ENCODE results near the gene TAF11L5.
"Not testable (repeated sequence)": the region's sequence is repeated elsewhere in the genome, so short reads cannot be mapped to it uniquely, and the experiment has no call there.

The TAF11L5 gene

DNA sequence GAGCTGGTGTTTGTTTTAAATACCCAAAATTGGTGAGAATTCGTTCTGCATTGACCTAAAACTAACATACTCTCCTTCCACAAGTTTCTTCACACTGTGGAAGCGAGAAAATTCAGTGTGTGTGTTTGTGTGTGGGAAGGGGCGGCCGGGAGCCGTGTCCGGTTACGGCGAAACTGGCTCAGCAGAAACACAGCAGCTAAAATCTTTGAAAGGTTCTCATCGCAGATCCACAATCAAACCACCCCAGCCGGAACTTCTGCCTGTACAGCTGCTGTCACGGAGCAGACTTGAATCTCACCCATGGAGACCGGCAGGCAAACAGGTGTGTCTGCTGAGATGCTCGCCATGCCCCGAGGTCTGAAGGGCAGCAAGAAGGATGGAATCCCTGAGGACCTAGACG, at the start of gene TAF11L5:
TAF11L5 (plus strand) TSS at position 301 of the 400 bp plus-strand sequence.
- H3K4me1 ChIP-seq (ENCODE audit: control insufficient read depth in 1 of 2, insufficient read depth in 2 of 2, low read length in 2 of 2); H3K27me3 ChIP-seq (ENCODE audit: low read depth, low read length); H3K36me3 ChIP-seq (ENCODE audit: control insufficient read depth in 1 of 2, insufficient read depth in 2 of 2, low read length in 2 of 2); H3K4me3 ChIP-seq (ENCODE audit: low read depth in 1 of 2, low read length in 2 of 2); H3K9me3 ChIP-seq (ENCODE audit: control insufficient read depth in 1 of 2, low read length in 2 of 2); H3K27ac ChIP-seq (ENCODE audit: low read length): not testable (repeated sequence)

DNA sequence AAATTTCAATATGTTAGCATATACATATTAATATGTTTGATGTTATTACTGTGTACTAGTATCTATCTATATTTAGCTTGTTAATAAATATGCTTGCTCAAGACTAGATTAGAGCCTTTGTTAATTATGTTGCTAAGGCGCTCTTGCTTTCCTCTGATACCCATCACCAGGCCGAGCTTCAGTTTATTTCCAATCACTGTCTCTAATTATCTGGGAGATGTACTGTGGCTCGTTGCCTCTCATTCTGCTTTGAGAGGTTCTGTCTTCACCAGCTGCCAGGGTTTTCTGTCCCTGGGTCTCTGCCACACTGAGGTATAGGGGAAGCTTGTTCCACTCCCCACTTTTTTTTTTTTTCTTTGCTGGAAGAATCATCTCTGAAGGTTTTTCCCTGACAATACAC, 48.0 kb upstream of the TAF11L5 start:
- Histone ChIP-seq H3K9me3 (ENCODE audit: control insufficient read depth in 1 of 2, low read length in 2 of 2) (no peaks in the 10 kb centered on the region), H3K4me3 (ENCODE audit: low read depth in 1 of 2, low read length in 2 of 2) (no peak overlapping the region), H3K27ac (ENCODE audit: low read length) (no peak overlapping the region), H3K36me3 (ENCODE audit: control insufficient read depth in 1 of 2, insufficient read depth in 2 of 2, low read length in 2 of 2) (no peaks in the 10 kb centered on the region), H3K27me3 (ENCODE audit: low read depth, low read length) (no peaks in the 10 kb centered on the region), H3K4me1 (ENCODE audit: control insufficient read depth in 1 of 2, insufficient read depth in 2 of 2, low read length in 2 of 2) (no peaks in the 10 kb centered on the region)

DNA sequence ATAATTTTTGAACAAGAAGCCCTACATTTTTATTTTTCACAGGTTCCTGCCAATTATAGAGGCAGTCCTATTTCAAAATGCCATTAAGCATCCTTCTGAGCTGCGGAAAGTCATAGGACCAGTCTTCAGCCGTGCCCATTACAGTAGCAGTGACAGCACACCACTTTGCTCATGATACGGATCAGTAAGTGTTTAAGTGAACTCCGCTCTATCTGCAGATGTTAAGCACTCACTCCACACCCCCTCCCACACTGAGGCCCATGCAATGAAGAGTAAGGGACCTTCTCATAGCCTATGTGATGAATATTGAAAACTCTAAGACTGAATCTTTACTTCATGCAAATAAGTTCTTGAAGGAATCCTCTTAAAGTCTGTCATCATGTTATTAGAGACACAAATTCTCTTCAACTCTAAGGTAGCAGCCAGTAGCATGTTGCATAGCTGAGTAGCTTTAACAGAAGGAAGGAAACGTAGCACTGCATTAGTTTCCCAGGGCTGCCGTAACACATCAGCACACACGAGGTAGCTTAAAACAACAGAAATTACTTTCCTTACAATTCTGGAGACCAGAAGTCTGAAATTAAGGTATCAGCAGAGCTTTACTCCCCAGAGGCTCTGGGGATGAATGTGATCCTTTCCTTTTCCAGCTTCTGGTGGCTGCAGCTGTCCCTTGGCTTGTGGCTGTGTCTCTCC, 47.3 kb upstream of the TAF11L5 start:
- H3K36me3 ChIP-seq (ENCODE audit: control insufficient read depth in 1 of 2, insufficient read depth in 2 of 2, low read length in 2 of 2), result no peaks in the 10 kb centered on the region
- no peak overlapping the region for H3K27ac ChIP-seq (ENCODE audit: low read length)
- no peak overlapping the region for H3K4me3 ChIP-seq (ENCODE audit: low read depth in 1 of 2, low read length in 2 of 2)
- no peaks in the 10 kb centered on the region for H3K4me1 ChIP-seq (ENCODE audit: control insufficient read depth in 1 of 2, insufficient read depth in 2 of 2, low read length in 2 of 2)
- H3K9me3 ChIP-seq (ENCODE audit: control insufficient read depth in 1 of 2, low read length in 2 of 2), result no peaks in the 10 kb centered on the region
- no peaks in the 10 kb centered on the region for H3K27me3 ChIP-seq (ENCODE audit: low read depth, low read length)

DNA sequence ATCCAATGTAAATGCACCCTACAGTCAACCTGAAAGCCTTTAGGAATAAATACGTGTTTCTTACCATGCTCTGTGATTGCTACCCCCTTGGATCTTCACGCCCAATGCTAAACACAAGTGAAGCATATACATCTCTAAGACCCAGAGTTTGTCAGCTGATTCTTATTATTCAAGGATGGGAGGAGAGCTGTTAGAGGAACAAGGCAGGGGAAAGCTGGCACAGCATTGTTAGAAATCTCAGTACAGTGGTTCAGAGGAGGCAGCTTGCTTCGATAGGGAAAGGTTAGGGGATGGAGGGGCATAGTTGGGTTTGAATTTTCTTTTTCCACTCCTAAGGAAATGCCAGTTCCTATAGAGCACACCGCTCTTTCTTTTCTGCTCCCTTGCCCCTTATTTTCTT, 43.7 kb upstream of the TAF11L5 start:
- Histone ChIP-seq H3K27me3 (ENCODE audit: low read depth, low read length) (no peaks in the 10 kb centered on the region), H3K9me3 (ENCODE audit: control insufficient read depth in 1 of 2, low read length in 2 of 2) (no peaks in the 10 kb centered on the region), H3K27ac (ENCODE audit: low read length) (no peak overlapping the region), H3K4me3 (ENCODE audit: low read depth in 1 of 2, low read length in 2 of 2) (no peak overlapping the region), H3K36me3 (ENCODE audit: control insufficient read depth in 1 of 2, insufficient read depth in 2 of 2, low read length in 2 of 2) (no peaks in the 10 kb centered on the region), H3K4me1 (ENCODE audit: control insufficient read depth in 1 of 2, insufficient read depth in 2 of 2, low read length in 2 of 2) (no peaks in the 10 kb centered on the region)

DNA sequence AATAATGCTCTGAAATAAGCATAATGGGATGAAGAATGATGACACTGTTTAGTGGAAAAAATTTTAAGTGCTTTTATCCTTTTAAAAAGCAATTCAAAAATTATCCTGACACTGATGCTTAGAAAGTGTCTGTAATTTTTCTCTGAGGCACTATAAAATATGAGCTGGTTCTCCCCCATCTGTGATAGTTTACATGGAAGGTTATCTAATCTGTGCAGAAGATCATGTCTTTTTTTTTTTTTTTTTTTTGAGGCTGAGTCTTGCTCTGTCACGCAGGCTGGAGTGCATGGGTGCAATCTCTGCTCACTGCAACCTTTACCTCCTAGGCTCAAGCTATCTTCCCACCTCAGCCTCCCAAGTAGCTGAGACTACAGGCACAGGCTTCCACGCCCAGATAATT, 42.2 kb upstream of the TAF11L5 start:
- no peaks in the 10 kb centered on the region for H3K9me3 ChIP-seq (ENCODE audit: control insufficient read depth in 1 of 2, low read length in 2 of 2)
- H3K4me1 ChIP-seq (ENCODE audit: control insufficient read depth in 1 of 2, insufficient read depth in 2 of 2, low read length in 2 of 2), result no peaks in the 10 kb centered on the region
- no peaks in the 10 kb centered on the region for H3K27me3 ChIP-seq (ENCODE audit: low read depth, low read length)
- no peak overlapping the region for H3K4me3 ChIP-seq (ENCODE audit: low read depth in 1 of 2, low read length in 2 of 2)
- no peaks in the 10 kb centered on the region for H3K36me3 ChIP-seq (ENCODE audit: control insufficient read depth in 1 of 2, insufficient read depth in 2 of 2, low read length in 2 of 2)
- H3K27ac ChIP-seq (ENCODE audit: low read length), result no peak overlapping the region

DNA sequence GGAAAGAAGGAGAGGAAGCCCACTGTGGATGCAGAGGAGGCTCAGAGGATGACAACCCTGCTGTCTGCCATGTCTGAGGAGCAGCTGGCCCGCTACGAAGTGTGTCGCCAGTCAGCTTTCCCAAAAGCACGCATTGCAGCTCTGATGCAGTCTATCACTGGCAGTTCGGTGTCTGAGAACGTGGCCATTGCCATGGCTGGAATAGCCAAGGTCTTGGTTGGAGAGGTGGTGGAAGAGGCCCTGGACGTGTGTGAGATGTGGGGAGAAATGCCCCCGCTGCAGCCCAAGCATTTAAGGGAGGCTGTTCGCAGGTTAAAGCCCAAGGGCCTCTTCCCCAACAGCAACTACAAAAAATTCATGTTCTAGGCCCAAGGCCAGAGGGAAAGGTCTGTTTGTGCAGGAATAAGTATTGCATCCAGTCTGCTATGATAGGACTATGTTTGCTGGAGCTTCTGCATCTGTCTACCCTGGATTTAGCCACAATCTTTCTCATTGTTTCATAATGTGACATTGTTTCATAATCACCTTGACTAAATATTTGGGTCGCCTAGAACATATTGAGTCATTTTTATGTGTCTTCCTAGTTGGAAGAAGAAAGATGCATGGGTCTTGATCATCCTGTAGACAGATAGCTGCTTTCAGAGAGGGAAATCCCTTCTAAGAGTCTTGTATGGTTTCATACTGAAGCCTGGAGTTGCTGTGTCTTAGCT, 38.4 kb upstream of the TAF11L5 start:
- not testable (repeated sequence) for H3K36me3 ChIP-seq (ENCODE audit: control insufficient read depth in 1 of 2, insufficient read depth in 2 of 2, low read length in 2 of 2); H3K27me3 ChIP-seq (ENCODE audit: low read depth, low read length); H3K27ac ChIP-seq (ENCODE audit: low read length); H3K4me1 ChIP-seq (ENCODE audit: control insufficient read depth in 1 of 2, insufficient read depth in 2 of 2, low read length in 2 of 2); H3K4me3 ChIP-seq (ENCODE audit: low read depth in 1 of 2, low read length in 2 of 2); H3K9me3 ChIP-seq (ENCODE audit: control insufficient read depth in 1 of 2, low read length in 2 of 2)

DNA sequence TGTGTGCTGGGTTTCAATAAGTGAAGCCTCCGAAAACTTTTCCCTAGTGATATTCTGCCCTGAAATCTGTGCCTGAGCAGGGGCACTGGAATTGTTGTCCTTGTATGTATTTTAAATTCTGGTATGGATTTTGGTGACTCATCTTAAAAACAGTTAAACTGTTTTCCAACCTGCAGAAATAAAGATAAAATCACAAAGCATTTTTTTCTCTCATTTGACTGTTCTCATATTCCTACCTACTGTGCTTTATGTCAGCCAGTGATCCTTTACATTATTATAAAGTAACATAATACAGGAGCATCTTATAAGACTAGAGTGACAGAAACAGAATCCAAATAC, 37.9 kb upstream of the TAF11L5 start:
- Histone ChIP-seq H3K27ac (ENCODE audit: low read length) (no peak overlapping the region), H3K9me3 (ENCODE audit: control insufficient read depth in 1 of 2, low read length in 2 of 2) (peaks cover 0 to 3% of the 10 kb centered on the region in 2 donors)

DNA sequence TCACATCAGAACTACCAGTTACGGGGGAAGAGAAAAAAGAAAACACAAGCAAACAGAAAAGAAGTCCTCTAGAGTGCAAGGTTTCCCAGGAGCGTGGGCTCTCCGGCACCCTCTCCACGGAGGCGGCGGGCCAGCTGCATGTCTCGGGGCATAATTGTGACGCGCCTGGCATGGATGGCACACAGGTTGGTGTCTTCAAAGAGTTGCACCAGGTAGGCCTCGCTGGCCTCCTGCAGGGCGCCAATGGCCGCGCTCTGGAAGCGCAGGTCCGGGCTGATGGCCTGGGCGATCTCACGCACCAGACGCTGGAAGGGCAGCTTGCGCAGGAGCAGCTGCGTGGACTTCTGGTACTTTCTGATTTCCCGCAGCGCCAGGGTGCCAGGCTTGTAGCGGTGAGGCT, 33.8 kb upstream of the TAF11L5 start:
- H3K27me3 ChIP-seq (ENCODE audit: low read depth, low read length); H3K9me3 ChIP-seq (ENCODE audit: control insufficient read depth in 1 of 2, low read length in 2 of 2); H3K4me3 ChIP-seq (ENCODE audit: low read depth in 1 of 2, low read length in 2 of 2); H3K4me1 ChIP-seq (ENCODE audit: control insufficient read depth in 1 of 2, insufficient read depth in 2 of 2, low read length in 2 of 2); H3K27ac ChIP-seq (ENCODE audit: low read length); H3K36me3 ChIP-seq (ENCODE audit: control insufficient read depth in 1 of 2, insufficient read depth in 2 of 2, low read length in 2 of 2): not testable (repeated sequence)

More for the DNA sequence above, 37.9 kb upstream of the TAF11L5 start:
- no peak overlapping the region for H3K4me3 ChIP-seq (ENCODE audit: low read depth in 1 of 2, low read length in 2 of 2)
- H3K36me3 ChIP-seq (ENCODE audit: control insufficient read depth in 1 of 2, insufficient read depth in 2 of 2, low read length in 2 of 2), result no peaks in the 10 kb centered on the region
- H3K27me3 ChIP-seq (ENCODE audit: low read depth, low read length), result no peaks in the 10 kb centered on the region
- no peaks in the 10 kb centered on the region for H3K4me1 ChIP-seq (ENCODE audit: control insufficient read depth in 1 of 2, insufficient read depth in 2 of 2, low read length in 2 of 2)

DNA sequence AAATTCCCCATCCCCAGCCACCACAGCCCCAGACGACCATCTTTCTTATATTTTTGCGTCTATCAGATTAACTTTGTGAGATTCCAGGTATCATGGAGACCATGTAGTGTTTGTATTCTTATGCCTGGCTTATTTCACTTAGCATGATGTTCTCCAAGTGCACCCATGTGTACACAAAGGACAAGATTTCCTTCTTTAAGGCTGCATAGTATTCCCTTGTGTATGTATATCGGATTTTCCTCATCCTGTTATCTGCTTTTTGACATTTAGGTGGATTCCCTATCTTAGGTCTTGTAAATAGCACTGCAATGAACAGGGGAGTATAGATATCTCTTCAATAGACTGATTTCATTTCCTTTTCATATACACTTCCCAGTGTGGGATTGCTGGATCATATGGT, 32.3 kb upstream of the TAF11L5 start:
- peaks cover 0 to 3% of the 10 kb centered on the region in 2 donors for H3K9me3 ChIP-seq (ENCODE audit: control insufficient read depth in 1 of 2, low read length in 2 of 2)
- H3K36me3 ChIP-seq (ENCODE audit: control insufficient read depth in 1 of 2, insufficient read depth in 2 of 2, low read length in 2 of 2), result no peaks in the 10 kb centered on the region
- no peak overlapping the region for H3K4me3 ChIP-seq (ENCODE audit: low read depth in 1 of 2, low read length in 2 of 2)
- no peaks in the 10 kb centered on the region for H3K27me3 ChIP-seq (ENCODE audit: low read depth, low read length)
- no peaks in the 10 kb centered on the region for H3K4me1 ChIP-seq (ENCODE audit: control insufficient read depth in 1 of 2, insufficient read depth in 2 of 2, low read length in 2 of 2)
- H3K27ac ChIP-seq (ENCODE audit: low read length), result no peak overlapping the region

DNA sequence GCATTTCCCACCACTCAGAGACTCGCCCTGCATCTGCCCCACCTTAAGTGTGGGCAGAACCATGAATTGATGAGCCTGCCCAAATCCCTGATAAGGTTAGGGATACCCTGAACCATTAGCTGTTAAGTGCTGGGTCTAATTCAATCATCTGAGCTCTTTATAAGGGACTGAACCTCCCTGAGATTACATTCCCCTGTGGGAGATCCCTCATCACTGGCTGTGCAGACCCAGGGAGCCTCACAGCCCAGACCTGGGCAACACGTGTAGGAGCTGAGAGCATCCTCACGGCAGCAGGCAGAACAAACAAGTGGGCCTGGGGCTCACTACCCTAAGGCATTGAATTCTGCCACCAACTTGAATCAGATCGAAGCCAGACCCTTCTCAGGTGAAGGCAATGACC, 27.6 kb upstream of the TAF11L5 start:
- no peaks in the 10 kb centered on the region for H3K4me1 ChIP-seq (ENCODE audit: control insufficient read depth in 1 of 2, insufficient read depth in 2 of 2, low read length in 2 of 2)
- H3K27ac ChIP-seq (ENCODE audit: low read length), result no peak overlapping the region
- no peaks in the 10 kb centered on the region for H3K27me3 ChIP-seq (ENCODE audit: low read depth, low read length)
- H3K9me3 ChIP-seq (ENCODE audit: control insufficient read depth in 1 of 2, low read length in 2 of 2), result no peaks in the 10 kb centered on the region
- H3K36me3 ChIP-seq (ENCODE audit: control insufficient read depth in 1 of 2, insufficient read depth in 2 of 2, low read length in 2 of 2), result no peaks in the 10 kb centered on the region
- no peak overlapping the region for H3K4me3 ChIP-seq (ENCODE audit: low read depth in 1 of 2, low read length in 2 of 2)

DNA sequence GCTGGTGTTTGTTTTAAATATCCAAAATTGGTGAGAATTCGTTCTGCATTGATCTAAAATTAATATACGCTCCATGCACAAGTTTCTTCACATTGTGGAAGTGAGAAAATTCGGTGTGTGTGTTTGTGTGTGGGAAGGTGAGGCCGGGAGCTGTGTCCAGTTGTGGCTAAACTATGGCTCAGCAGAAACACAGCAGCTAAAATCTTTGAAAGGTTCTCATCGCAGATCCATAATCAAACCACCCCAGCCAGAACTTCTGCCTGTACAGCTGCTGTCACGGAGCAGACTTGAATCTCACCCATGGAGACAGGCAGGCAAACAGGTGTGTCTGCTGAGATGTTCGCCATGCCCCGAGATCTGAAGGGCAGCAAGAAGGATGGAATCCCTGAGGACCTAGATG, 27.1 kb upstream of the TAF11L5 start, which contains the start of gene TAF11L2:
TAF11L2 (plus strand) TSS at position 301 of the 400 bp plus-strand sequence.
- not testable (repeated sequence) for H3K4me3 ChIP-seq (ENCODE audit: low read depth in 1 of 2, low read length in 2 of 2); H3K27me3 ChIP-seq (ENCODE audit: low read depth, low read length); H3K27ac ChIP-seq (ENCODE audit: low read length); H3K36me3 ChIP-seq (ENCODE audit: control insufficient read depth in 1 of 2, insufficient read depth in 2 of 2, low read length in 2 of 2); H3K9me3 ChIP-seq (ENCODE audit: control insufficient read depth in 1 of 2, low read length in 2 of 2); H3K4me1 ChIP-seq (ENCODE audit: control insufficient read depth in 1 of 2, insufficient read depth in 2 of 2, low read length in 2 of 2)

All from muscle layer of duodenum (tissue), 2 donors.